Subcutaneous adipose tissue (tissue), 4 donors: Measurements from ENCODE around the gene TOP2B. TPM values are rescaled to one million over a fixed set of nuclear protein-coding genes. Genes with fewer than 3 reads are reported as not detected.

Experiments used
- CTCF ChIP-seq: fragments of 450-650 bp; IDR thresholded peaks from one replicate; pipeline ENCODE4 v1.5.1; 2016; ENCODE audit warnings: low read depth, mild to moderate bottlenecking, control low read depth, antibody characterized with exemption, moderate library complexity
- total RNA-seq, 4 donors: library from RNA; depleted of rRNA; stranded (reverse); fragments of >200 nt; gene quantifications; one replicate each; pipeline ENCODE4 v1.1.0, GENCODE V29; 2016

Gene TOP2B
- total RNA-seq, 4 donors from 2014 or later = 83.5 to 126 (median 87.0) TPM

GRCh38 chr3:25558796-25559195, 105.9 kb downstream of the TOP2B start:
- TF ChIP-seq CTCF = no peak

- no peak for TF ChIP-seq CTCF
These were observed 106.6 kb downstream of the TOP2B start for GRCh38 chr3:25558121-25558520.

GRCh38 chr3:25557694-25558093, 107.0 kb downstream of the TOP2B start:
- TF ChIP-seq CTCF = no peak

GRCh38 chr3:25556447-25556846, 108.3 kb downstream of the TOP2B start:
- no peak for TF ChIP-seq CTCF

- TF ChIP-seq CTCF = no peak
These were observed 108.8 kb downstream of the TOP2B start for GRCh38 chr3:25555695-25556437.

GRCh38 chr3:25554376-25554775, 110.3 kb downstream of the TOP2B start:
- TF ChIP-seq CTCF = no peak

GRCh38 chr3:25552251-25552650, 112.5 kb downstream of the TOP2B start:
- no peak for TF ChIP-seq CTCF
